Left ventricle myocardium superior (tissue), 1 donor: ENCODE measurements around the gene SLC41A1. TPM values are rescaled to one million over a fixed set of nuclear protein-coding genes. Genes with fewer than 3 reads are reported as not detected.
"Not testable (repeated sequence)": the region's sequence is repeated elsewhere in the genome, so short reads cannot be mapped to it uniquely, and the experiment has no call there.

Source experiments
- ATAC-seq: fragments of 200-7000 bp; cut with Tn5 transposase; one replicate; pipeline ENCODE4 v1.9.1; 2020; ENCODE audit warnings: mild to moderate bottlenecking, moderate library complexity
- DNase-seq: peaks from one replicate; pipeline ENCODE4 v3.0.0-alpha.2; 2020
- intact Hi-C: fragments of 100-400 bp; cut with micrococcal nuclease; formaldehyde crosslinking; loops from one replicate; pipeline ENCODE4 v1.11.0; 2022
- long read RNA-seq: library from polyadenylated mRNA; unstranded; transcript quantifications from one replicate; pipeline ENCODE4 v2.0.0, GENCODE V29; 2021
- total RNA-seq: library from RNA; stranded (reverse); fragmentation: NEBNext Ultra II Directional; extraction: Animal tissue kit (Norgen Biotek cat#: 25700); gene quantifications from one replicate; pipeline ENCODE4 v1.2.1, GENCODE V29; 2021
- donor health status: DM: no; HTN: yes; CAD: no; lungs with severe emphysema.

SLC41A1 gene
- 511 TPM for total RNA-seq
- long read RNA-seq, full-length matches to known transcripts = 30 of 135 reads
- long read RNA-seq, partial matches to known transcripts = 49 of 135 reads
- long read RNA-seq, other reads (novel, unspliced or antisense) = 56 of 135 reads

DNA sequence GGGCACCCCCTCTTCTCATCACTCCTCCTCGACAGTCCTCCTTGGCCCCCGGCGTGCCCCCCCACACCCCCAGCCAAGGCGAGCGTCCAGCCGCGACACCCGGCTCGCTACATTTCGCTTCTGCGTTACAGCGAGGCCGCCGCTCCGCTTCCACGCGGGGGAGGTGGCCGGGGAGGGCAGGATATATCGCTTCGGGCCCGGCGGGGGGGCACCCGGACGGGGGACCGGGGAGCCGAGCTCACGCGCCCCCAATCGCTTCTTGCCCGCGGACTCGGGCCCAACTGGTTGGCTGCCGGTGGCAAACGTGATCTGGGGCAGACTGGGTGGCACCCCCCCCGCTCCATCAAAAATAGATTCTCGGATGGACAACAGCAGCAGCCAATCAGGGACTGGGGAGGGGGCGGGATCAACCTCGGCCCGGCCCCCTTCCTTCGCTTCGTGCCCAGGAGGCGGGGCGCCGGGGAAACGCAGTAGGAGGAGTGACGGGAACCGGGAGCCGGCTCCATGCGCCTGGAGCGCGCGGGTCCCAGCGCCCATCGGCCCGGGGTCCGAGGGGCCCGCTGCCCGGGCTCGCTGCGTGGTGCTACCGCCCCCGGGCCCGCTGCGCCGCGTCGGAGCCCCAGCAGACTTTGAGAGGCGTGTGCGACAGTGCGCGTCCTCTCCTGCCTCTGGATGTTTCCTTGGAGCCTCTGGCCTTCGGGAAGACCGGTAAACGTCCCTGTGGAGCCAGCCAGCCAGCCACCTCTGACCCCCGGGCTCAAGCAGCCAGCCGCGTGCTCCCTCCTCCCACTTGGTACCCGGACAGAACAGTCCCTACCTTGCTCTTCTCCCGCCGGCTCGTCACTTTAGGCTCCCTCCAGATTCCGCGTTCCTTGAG is at the start of gene SLC41A1:
Gene SLC41A1, minus strand, starts transcription at position 321 of the 877 bp plus-strand sequence. CDS start 2,757 bp downstream, outside the sequence.
- intact Hi-C loops = no loop called here
- DNase-seq = peak; percentile 95
- peak; percentile 89 for ATAC-seq

DNA sequence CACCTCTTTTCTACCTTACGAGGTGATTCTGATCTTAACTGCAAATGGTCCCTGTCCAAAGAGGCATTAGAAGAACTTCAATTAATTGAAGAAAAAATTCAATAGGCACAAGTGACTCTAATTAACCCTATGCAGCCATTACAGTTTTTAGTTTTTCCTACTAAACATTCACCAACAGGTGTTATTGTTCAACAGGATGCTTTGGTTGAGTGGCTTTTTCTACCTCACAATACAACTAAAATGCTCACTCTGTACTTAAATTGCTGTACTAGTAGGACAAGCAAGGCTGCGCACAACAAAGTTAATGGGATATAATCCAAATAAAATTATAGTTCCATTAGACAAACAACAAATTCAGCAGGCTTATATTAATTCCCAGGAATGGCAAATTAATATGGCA is 48.5 kb upstream of the SLC41A1 start:
- intact Hi-C loops = no loop called here
- ATAC-seq (no peak), DNase-seq (no peak)

DNA sequence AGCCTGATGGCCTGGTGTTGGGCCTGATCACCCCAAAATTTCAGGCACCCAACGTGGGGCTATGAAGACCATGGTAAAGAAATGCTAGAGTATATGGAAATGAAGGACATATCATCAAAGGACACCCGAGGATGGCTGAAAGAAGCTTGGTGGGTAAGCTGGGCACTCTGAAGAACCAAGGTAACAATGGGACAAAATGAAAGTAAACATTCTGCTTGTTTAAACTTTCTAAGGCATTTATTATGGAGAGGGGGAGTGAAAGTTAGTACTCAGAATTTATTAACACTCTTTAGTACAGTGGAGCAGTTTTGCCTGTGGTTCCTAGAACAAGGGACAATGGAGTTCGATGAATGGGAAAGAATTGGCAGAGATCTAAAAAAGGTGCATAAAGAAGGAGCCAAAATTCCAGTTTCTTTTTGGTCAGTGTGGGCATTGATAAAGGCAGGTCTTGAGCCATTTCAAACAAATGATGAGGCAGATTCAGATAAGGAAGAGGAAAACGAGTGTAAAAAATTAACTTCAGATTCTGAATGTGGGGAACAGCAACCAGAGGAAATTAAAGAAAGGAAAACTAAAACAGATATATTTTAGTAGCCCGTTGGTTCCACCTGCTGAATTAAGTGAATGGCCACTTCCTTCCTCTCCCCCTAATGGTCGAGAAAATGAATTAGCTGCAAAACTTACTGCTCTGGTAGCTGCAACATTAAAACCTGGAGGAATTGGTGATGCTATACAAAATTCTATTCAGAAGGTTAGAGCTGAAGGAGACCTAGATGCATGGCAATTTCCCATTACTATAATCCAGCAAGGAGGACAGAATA is 45.4 kb upstream of the SLC41A1 start:
- intact Hi-C loops = no loop called here
- ATAC-seq (no peak), DNase-seq (no peak)

DNA sequence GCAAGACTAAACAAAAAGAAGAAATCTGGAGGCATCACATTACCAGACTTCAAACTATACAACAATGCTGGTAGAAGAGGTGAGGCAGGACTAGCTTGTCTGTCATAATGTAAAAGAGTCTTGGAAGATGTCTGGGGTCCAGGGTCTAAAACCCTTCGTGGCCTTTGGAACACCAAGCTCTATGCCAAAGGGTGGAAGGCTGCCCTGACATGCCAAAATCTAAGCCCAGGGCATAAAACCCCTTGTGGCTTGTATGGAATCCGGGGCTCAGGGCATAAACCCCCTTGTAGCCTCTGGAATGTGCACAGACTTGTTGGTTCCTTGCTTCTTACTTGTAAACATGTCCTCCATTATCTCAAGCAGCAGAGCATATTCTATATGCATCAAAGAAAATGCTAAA is 44.5 kb upstream of the SLC41A1 start:
- ATAC-seq, DNase-seq, intact Hi-C loops: not testable (repeated sequence)

DNA sequence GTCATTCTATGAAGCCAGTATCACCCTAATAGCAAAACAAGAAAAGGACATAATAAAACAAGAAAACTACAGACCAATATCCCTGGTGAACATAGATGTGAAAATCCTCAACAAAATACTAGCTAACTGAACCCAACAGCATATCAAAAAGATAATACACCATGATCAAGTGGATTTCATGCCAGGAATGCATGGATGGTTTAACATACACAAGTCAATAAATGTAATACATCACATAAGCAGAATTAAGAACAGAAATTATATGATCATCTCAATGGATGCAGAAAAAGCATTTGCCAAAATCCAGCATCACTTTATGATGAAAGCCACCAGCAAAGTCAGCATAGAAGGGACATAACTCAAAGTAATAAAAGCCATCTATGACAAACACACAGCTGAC is 43.4 kb upstream of the SLC41A1 start:
- no peak for ATAC-seq
- no peak for DNase-seq
- intact Hi-C loops = no loop called here

DNA sequence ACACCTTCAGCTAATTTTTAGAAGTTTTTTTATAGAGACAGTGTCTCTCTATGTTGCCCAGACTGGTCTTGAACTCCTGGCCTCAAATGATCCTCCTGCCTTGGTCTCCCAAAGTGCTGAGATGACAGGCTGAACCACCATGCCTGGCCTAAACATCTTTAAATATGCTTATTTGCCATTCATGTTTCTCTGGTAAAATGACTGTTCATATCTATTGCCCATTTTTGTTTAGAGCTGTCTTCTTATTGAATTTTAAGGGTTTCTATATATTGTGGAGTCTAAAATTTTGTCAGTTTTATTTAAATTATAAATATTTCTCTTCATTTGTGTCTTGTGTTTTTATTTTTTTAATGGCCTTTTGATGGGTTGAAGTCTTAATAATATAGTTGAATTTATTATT is 40.0 kb upstream of the SLC41A1 start:
- no peak for DNase-seq
- intact Hi-C loops = no loop called here
- ATAC-seq = no peak

DNA sequence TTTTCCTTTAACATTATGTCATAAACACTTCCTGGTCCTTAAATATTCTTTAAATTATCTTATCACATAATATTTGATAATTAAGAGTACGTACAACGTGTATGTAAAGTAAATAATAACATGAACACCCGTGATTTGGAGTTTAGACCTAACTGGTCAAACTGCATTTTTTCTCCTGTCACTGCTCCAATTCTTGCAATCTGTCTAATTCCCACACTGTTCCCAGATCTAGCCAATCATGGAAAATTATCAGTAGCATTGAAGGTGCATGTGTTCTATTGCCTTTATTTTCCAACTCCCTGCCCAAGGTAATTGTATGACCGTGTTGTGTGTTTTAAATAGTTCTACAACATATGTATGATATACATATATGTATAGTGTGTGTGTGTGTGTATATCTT is 39.0 kb upstream of the SLC41A1 start:
- intact Hi-C loops = no loop called here
- no peak for ATAC-seq
- no peak for DNase-seq

DNA sequence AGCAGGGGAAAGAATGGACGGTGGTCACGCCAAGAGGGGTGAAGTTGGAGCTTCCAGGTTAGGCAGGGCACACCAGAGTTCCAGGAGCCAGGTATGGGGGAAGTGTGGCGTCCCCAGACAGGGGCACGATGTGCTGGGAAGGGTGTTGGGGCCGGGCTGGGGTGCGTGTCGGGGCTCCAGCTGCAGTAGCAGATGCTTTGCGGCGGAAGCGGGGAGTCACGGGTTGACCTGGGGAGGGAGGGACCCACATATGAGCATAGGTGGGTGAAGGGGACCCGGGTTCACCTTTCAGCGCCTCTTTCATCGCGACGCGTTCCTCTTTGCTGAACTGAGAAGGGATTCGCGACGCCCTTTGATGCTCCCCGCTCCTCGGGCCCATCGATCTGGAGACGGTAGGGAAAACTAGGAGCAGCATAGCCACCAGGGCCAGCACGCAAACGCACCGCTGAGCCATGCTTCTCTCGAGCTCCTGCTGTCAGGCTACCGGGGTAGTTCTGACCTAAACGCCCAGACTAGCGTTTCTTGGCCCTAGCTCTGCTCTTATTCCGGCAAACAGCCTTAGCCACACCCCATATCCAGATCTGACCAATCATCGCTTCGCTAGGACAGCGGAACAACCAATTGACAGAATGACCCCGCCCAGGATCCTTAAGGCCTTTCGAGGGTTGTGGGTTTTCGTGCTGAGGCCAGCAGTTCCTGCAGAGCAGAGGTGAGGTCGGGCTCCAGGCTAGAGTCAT is 36.8 kb upstream of the SLC41A1 start, which contains the start of gene PM20D1:
Gene PM20D1, minus strand, starts transcription at position 514 of the 737 bp plus-strand sequence. Its CDS starts 60 bp downstream, at position 454.
- intact Hi-C loops = no loop called here
- ATAC-seq (peak; percentile 100), DNase-seq (peak; percentile 81)

DNA sequence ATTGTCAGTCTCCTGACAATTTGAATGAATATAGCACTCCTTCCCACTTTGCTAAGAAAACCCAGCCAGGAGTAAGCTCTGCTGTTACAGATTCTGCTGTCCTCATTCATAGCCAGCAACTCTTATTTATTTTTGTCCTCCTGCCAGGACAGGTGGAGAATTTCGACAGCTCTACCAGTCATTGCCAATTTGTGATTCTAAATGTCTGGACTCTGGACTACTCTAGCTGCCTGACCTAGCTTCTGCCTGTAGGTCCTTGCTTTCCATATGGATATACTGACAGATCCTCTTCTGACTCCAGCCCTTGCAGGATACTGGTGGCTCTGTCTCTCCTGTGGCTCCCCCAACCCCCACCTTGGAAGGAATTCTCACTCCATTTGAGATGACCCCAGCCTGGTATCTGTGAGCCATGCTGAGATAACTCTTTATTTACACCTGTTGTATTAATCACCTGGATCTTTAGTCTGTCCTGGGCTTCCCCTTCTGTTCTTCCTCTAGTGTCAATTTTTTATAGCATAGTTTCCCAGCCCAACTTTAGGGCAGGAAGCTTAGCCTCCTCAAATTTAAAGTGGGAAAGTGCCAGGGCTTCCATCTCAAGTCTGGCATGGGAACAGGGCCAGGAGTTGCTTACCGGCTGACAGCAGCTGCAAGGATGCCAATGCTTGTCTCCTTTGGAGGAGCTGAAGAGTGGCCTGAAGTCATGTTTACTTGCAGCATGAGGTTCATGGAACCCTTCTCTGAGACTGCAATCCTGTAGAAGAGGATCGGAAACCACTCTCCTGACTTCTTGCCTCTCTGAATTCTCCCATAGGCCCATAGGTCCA is 30.2 kb upstream of the SLC41A1 start:
- intact Hi-C loops = no loop called here
- DNase-seq (no peak), ATAC-seq (no peak)

DNA sequence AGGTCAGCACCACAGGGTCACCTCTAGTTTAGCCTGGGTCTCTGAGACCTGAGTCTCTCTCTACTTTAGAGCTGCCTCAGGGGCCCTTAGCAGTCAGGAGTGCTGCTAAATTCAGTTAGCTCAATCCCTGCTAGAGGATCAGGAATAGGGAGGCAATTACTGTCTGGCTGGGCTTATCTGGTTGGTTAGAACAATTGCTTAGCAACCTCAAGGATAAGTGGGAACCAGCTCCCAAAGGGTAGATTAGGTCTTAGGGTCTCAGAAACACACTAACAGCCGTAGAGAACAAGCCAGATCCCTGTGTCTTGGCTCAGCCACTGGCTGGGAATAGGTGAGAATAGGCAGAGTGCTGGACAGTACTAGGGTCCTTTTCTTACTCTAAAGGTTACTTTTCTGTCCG is 29.2 kb upstream of the SLC41A1 start:
- intact Hi-C loops = no loop called here
- ATAC-seq (peak; percentile 85), DNase-seq (no peak)

DNA sequence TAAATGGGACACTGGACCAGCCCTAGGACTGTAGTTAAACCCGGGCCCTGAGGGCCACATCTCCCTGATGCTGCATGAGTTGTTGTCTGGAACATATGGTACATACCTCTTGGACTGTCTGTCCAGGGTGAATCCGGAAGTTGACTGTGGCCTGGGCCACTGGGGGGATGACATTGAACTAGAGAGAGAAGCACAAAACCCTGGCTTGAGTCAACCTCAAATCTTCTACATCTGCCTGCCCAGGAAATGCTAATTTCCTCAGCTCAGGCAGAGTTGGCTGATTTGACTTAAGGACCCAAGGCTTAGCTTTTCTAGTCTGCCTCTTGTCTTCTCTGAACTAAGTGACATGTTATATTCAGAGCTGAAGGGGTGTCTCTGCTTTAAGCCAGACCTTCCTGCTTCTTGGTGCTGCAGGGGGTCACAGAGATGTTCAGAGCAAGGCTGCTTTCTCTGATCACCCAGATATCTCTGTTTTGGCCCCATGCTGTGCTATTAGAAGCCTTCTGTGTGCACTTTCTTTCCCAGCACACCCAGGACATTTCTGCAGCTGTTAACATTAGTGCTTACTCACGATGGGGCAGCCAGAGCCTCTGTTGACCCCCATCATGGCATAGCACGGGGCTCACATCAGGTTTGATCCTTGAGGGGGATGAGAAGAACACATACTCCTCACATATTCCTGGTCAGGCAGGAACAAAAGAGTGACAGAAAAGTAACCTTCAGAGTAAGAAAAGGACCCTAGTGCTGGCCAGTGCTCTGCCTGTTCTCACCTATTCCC is 27.3 kb upstream of the SLC41A1 start:
- intact Hi-C loops = no loop called here
- peak; percentile 17 for ATAC-seq
- no peak for DNase-seq

DNA sequence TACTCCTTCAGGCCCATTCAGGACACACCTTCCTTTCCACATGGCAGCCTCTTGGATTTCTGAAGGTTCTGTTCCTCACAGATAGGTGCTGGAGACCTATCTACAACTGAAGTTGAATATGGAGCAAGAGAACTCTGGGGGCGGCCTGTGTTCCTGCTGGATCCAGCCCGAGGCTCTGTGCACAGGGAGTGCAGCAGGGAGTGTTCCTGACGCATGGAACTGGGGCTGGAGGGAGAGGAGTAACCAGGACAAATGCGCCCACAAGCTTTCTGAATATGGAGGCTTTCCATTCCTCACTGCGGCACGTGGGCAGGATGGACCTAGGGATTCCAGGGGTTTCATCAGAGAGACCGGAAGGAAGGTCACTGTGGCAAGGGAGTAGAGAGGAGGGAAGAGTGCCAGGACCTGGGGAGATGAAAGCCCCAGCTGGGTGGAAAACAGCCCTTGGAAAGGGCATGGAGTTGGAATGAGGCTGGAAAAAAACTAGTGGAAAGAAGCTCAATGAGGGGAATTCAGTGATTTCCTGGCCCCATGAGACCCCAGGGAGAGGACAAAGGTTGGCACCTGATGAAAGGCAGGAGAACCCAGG is 24.5 kb upstream of the SLC41A1 start:
- intact Hi-C loops = no loop called here
- no peak for ATAC-seq

DNA sequence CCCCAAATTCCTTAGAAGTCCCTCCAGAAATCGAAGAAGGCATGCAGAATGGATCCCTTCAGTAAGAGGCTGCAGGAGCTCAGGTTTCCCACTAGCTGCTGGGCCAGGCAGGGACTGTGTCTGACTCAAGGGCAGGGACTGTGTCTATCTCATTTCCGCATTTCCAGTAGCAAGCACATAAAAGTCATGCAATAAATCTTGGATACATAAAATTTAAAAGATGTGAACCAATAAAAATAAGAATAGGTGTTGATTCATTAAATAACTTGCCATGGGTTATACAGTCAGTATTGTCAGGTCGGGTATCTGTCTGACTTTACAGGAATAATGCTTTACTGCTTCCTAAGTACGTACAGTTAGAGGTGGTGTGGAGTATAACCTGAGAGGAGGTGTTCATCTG is 21.8 kb upstream of the SLC41A1 start:
- intact Hi-C loops = no loop called here
- no peak for ATAC-seq

More for the DNA sequence above, 24.5 kb upstream of the SLC41A1 start:
- no peak for DNase-seq

DNA sequence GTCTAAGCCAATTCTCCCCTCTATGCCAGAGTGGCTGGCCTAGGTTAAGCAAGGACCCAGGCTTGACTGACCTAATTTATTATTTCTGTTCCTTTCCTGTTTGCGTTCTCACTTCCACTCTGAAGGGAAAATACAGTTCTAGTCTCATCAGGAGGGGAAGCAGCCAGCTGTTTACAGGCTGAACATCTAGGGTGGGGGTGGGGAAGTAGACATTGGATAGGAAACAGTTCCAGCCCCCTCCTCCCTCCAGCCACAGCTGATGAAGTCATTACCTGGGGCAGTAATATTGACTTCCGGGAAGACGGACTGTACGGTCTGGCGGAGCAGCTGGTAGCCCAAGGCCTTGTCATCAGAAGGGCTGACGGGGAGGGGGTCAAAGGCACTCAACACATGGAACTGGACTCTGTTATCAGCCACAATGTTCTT is 19.3 kb upstream of the SLC41A1 start:
- ATAC-seq (peak; percentile 42), DNase-seq (no peak)
- intact Hi-C loops = no loop called here

More for the DNA sequence above, 21.8 kb upstream of the SLC41A1 start:
- DNase-seq = no peak

DNA sequence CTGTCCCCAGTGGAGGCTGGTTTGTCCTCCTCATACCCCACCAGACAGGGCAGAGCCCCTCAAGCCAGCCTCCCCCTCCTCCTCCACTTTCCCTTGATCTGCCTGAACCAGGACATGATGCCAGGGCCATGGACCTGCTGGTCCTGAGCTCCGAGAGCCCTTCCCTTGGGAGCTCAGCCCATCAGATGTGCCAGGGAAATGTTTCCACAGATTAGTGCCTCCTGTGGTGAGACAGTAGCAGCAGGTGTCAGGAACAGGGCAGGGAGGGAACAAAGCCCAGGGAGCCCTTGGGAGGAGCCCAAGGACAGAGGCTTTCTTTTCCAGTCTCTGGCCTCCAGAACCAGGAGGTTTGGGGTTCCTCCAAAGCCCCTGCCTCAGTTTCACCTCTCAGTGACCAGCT is 14.6 kb upstream of the SLC41A1 start:
- DNase-seq = no peak
- peak; percentile 72 for ATAC-seq

DNA sequence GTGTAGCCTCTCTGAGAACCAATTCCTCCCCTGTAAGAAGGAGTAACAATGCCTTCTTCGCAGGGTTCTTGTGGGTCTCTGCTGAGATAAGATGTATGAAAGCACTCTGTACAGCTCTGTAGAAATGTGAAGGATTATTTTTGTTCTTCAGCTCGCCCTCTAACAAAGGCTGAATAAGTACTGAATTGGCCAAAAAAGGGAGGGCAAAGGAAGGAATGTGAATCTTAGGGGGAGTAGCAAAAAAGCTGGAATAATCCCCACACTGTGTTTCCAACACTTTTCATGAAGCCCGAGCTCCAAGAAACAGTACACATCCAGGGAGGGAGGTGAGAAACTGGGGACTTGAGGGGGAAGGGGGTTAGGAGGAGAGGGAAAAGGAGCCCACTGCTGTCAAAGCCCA is 14.0 kb upstream of the SLC41A1 start:
- intact Hi-C loops = no loop called here
- ATAC-seq = peak; percentile 27
- DNase-seq = no peak

More for the DNA sequence above, 14.6 kb upstream of the SLC41A1 start:
- intact Hi-C loops = no loop called here
